ENCODE data around the gene TMEM255B. TPM values are rescaled to one million over a fixed set of nuclear protein-coding genes. Genes with fewer than 3 reads are reported as not detected.

TMEM255B gene
- total RNA-seq, 1 experiment from 2014 or later, result 26.3 TPM

DNA sequence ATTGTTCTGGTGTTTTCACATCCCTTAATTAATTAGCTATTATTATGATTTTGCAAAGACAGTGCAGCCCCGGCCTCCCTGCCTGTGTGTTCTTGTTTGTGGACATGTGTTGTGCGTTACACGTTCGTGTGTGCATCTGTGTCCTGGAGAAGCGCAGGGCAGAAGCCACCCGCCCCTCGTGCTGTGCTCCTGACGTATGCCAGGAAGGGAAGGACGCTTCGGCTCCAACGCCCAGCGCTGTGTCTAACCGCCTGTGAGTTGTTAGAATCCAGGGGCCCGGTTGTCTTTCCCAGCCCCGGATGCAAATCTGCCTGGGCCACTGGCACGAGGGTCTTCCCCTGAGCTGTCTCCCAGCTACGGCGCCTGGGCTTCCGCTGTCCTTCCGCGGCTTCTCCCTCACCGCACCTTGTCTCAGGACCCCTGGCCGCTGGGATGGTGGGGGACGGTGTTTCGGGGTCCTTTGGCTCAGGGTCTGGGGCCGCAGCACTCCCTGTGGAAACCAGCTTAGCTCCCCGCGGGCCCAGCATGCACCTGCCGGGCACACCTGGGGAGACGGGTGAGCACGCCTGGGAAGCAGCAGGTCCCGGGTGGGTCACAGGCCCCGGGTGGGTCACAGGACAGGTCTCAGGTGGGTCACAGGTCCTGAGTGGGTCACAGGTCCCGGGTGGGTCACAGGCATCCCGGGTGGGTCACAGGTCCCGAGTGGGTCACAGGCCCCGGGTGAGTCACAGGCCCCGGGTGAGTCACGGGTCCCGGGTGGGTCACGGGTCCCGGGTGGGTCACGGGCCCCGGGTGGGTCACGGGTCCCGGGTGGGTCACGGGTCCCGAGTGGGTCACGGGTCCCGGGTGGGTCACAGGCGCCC, 53.4 kb downstream of the TMEM255B start:
- ATAC-seq (no peak), DNase-seq (ENCODE audit: low read depth, low spot score) (no peak)
- no peaks in the 10 kb centered on the region for H3K27me3 ChIP-seq (ENCODE audit: control insufficient read depth, insufficient read depth, low read length)
- H3K9me3 ChIP-seq (ENCODE audit: control insufficient read depth, insufficient read depth, low read depth, low read length), result no peaks in the 10 kb centered on the region
- no TSS peak for BruUV-seq (replicated peaks)
- intact Hi-C loops (cut with micrococcal nuclease; ENCODE audit: unreplicated experiment), result no loop called here
- ChIA-PET POLR2A (interaction anchor here (0.8 kb wide), 1 partner anchor 28 kb away, joined by 13 read pairs; no protein-coding TSS in a partner anchor), CTCF (no interaction called here)
- no peak overlapping the region for H3K27ac ChIP-seq (ENCODE audit: low read length)
- H3K36me3 ChIP-seq (ENCODE audit: control insufficient read depth, insufficient read depth, low read length), result peaks cover 3% of the 10 kb centered on the region; the same call in 1 of the 2 replicates
- H3K4me3 ChIP-seq (ENCODE audit: low read depth in 2 of 2, low read length in 2 of 2), result no peak overlapping the region
- H3K4me1 ChIP-seq (ENCODE audit: control insufficient read depth, insufficient read depth, low read length), result peaks cover 13% of the 10 kb centered on the region
- no peak for TF ChIP-seq TCF7L2 (IDR thresholded peaks at IDR 0.05; ENCODE audit: low read depth, low read length)
- TF ChIP-seq, protein P1, sequence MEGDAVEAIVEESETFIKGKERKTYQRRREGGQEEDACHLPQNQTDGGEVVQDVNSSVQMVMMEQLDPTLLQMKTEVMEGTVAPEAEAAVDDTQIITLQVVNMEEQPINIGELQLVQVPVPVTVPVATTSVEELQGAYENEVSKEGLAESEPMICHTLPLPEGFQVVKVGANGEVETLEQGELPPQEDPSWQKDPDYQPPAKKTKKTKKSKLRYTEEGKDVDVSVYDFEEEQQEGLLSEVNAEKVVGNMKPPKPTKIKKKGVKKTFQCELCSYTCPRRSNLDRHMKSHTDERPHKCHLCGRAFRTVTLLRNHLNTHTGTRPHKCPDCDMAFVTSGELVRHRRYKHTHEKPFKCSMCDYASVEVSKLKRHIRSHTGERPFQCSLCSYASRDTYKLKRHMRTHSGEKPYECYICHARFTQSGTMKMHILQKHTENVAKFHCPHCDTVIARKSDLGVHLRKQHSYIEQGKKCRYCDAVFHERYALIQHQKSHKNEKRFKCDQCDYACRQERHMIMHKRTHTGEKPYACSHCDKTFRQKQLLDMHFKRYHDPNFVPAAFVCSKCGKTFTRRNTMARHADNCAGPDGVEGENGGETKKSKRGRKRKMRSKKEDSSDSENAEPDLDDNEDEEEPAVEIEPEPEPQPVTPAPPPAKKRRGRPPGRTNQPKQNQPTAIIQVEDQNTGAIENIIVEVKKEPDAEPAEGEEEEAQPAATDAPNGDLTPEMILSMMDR (IDR thresholded peaks at IDR 0.05), result no peak
- TF ChIP-seq SIN3A (IDR thresholded peaks at IDR 0.05; ENCODE audit: borderline replicate concordance, insufficient read depth, low read depth, low read length), result no peak
- TF ChIP-seq, protein P2, sequence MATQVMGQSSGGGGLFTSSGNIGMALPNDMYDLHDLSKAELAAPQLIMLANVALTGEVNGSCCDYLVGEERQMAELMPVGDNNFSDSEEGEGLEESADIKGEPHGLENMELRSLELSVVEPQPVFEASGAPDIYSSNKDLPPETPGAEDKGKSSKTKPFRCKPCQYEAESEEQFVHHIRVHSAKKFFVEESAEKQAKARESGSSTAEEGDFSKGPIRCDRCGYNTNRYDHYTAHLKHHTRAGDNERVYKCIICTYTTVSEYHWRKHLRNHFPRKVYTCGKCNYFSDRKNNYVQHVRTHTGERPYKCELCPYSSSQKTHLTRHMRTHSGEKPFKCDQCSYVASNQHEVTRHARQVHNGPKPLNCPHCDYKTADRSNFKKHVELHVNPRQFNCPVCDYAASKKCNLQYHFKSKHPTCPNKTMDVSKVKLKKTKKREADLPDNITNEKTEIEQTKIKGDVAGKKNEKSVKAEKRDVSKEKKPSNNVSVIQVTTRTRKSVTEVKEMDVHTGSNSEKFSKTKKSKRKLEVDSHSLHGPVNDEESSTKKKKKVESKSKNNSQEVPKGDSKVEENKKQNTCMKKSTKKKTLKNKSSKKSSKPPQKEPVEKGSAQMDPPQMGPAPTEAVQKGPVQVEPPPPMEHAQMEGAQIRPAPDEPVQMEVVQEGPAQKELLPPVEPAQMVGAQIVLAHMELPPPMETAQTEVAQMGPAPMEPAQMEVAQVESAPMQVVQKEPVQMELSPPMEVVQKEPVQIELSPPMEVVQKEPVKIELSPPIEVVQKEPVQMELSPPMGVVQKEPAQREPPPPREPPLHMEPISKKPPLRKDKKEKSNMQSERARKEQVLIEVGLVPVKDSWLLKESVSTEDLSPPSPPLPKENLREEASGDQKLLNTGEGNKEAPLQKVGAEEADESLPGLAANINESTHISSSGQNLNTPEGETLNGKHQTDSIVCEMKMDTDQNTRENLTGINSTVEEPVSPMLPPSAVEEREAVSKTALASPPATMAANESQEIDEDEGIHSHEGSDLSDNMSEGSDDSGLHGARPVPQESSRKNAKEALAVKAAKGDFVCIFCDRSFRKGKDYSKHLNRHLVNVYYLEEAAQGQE (IDR thresholded peaks at IDR 0.05; ENCODE audit: insufficient read depth in 1 of 2, low read depth in 2 of 2, low read length in 1 of 2), result no peak
- TF ChIP-seq POLR2AphosphoS5 (IDR thresholded peaks at IDR 0.05; ENCODE audit: low read depth, low read length), result no peak
- in situ Hi-C loops (cut with HindIII; ENCODE audit: low pct_unique_long_range_greater_than_20kb, low sequenced_read_pairs), result no loop called here

- DNase-seq (ENCODE audit: low read depth, low spot score) (no peak), ATAC-seq (no peak)
- CTCF ChIA-PET, result no interaction called here
- intact Hi-C loops (cut with micrococcal nuclease; ENCODE audit: unreplicated experiment) (no loop called here), in situ Hi-C loops (cut with HindIII; ENCODE audit: low pct_unique_long_range_greater_than_20kb, low sequenced_read_pairs) (no loop called here)
- Histone ChIP-seq H3K4me3 (ENCODE audit: low read depth in 2 of 2, low read length in 2 of 2) (no peak overlapping the region), H3K36me3 (ENCODE audit: control insufficient read depth, insufficient read depth, low read length) (peaks cover 3% of the 10 kb centered on the region; the same call in 1 of the 2 replicates), H3K27me3 (ENCODE audit: control insufficient read depth, insufficient read depth, low read length) (no peaks in the 10 kb centered on the region), H3K4me1 (ENCODE audit: control insufficient read depth, insufficient read depth, low read length) (peaks cover 16% of the 10 kb centered on the region), H3K9me3 (ENCODE audit: control insufficient read depth, insufficient read depth, low read depth, low read length) (no peaks in the 10 kb centered on the region), H3K27ac (ENCODE audit: low read length) (no peak overlapping the region)
- TF ChIP-seq, protein P1 (IDR thresholded peaks at IDR 0.05), result no peak
- TF ChIP-seq TCF7L2 (IDR thresholded peaks at IDR 0.05; ENCODE audit: low read depth, low read length), result no peak
- TF ChIP-seq, protein P2 (IDR thresholded peaks at IDR 0.05; ENCODE audit: insufficient read depth in 1 of 2, low read depth in 2 of 2, low read length in 1 of 2), result no peak
- no peak for TF ChIP-seq SIN3A (IDR thresholded peaks at IDR 0.05; ENCODE audit: borderline replicate concordance, insufficient read depth, low read depth, low read length)
- TF ChIP-seq POLR2AphosphoS5 (IDR thresholded peaks at IDR 0.05; ENCODE audit: low read depth, low read length), result no peak
- BruUV-seq (replicated peaks), result no TSS peak
- POLR2A ChIA-PET, result no interaction called here
Observed at GRCh38 chr13:113813070-113813748, 54.2 kb downstream of the TMEM255B start.

All from Panc1 (cell line).